HTERT RPE-1 (cell line): Measurements from ENCODE around the gene UBE2D4.
"Not testable (repeated sequence)": the region's sequence is repeated elsewhere in the genome, so short reads cannot be mapped to it uniquely, and the experiment has no call there.

ENCODE experiments used
- in situ Hi-C: fragments of 300-500 bp; cut with MboI; formaldehyde crosslinking; loops from 4 replicates; pipeline ENCODE4 v1.14.3; 2020; ENCODE audit warnings: low sequenced_read_pairs

UBE2D4 gene

DNA sequence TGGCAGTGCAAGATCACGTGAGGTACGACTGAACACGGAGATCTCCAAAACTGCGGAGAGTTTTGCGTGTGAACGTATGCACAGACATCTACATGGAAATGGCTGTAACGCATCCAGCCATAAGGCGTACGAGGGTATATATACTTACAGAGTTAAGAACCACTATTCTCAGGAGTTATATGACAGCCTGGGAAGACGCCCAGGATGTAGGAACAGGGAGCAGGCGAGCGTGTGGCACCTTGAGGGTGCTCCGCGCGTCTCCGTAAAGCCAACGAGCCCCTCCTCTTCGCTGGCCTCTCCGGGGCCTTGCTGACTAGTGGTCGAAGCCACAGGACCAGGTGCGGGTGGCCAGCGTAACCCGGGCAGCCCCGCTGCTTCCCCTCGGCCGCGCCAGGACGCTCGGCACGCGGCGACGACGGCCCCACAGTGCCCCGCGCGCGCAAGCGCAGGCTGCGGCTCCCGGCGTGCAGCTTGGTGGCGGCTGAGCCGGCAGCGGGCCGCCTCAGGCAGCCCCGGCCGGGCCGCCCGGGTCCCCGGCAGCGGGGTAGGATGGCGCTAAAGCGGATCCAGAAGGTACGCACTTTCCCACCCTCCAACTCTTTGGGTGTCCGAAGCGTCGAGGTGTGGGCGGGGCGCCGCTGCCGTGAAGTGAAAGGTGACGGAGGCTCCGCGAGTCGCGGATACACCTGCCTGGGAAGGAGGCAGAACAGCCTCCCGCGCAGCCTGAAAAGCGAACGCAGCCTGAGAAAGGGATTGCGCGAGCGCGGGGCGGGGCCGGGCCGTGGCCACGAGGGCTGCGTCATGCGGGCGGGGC is at the start of gene UBE2D4:
Gene UBE2D4, plus strand, starts transcription at position 453 of the 814 bp plus-strand sequence. Its CDS starts 97 bp downstream, at position 550.
- in situ Hi-C loops, result no loop called here

DNA sequence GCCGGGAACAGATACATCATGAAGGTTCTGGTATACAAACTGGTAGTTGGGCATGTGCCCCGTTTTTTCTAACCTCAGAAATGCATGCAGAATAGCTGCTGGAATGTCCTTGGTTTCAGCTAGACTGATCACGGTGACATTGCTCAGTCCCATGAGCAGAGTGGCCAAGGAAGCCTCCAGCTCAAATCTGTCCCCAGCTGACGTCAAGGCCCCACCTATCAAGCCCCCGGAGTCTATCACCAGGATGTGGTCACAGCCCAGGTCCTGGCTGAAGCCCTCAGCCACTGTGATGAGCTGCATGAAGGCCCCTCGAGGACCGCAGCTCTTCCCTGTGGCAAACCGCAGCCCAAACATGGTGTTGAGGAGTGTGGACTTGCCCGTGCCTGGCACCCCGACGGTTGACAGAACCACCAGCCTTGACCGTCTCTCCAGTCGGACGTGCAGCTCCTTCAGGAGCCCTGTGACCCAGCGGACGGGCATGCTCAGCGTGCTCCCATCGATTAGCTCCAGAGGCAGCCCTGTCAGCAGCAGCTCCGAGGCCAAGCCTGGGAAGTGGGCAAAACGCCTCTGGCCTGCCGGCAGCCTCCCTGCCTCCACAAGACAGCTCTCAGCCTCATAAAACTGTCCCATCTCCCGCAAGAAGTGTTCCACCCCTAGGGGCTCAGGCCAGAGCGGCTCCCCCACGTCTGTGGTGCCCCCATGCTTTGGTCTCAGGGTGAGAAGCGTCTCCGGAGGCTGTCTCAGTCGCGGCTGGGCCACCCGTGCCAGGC is 49.1 kb upstream of the UBE2D4 start:
- in situ Hi-C loops, result no loop called here

DNA sequence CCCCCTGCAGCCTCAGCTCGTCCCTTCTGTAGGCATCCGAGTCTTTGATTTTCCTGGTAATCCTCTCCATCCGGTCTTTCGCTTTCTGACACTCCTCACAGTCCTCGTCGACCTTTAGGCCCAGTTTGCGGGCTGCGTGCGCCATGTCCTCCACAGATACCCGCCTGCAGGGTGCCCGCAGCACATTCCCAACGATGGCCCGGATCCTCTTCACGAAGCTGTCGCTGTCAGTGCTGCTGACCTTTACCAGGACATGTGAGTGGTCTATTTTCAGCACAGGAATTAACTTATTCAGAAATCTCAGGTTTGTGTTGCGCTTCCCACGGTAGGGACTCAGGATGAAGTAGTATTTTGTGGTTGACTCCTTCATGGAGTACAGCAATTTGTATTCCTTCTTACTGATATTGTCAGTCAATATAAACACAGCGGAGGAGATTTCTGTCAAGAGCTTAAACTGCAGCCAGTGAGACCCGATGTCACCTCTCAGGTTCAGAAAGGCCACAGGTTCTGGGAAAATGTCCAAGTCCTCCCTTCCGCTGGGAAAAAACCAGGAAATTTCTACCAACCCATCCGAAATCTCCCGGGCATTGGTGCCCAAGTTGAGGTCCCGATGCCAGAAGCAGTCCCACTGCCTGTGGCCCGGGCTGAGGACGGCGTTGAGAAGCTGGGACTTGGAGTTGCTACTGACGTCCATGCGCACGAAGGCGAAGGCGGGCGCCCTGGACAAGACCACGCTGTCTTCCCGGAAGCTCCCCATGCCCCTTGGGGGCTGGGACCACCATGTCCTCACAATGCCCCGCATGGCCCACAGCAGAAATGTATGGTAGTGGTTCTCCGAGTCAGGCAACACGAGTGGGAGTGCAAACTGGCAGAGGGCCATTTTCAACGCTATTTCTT is 48.0 kb upstream of the UBE2D4 start:
- in situ Hi-C loops, result no loop called here

DNA sequence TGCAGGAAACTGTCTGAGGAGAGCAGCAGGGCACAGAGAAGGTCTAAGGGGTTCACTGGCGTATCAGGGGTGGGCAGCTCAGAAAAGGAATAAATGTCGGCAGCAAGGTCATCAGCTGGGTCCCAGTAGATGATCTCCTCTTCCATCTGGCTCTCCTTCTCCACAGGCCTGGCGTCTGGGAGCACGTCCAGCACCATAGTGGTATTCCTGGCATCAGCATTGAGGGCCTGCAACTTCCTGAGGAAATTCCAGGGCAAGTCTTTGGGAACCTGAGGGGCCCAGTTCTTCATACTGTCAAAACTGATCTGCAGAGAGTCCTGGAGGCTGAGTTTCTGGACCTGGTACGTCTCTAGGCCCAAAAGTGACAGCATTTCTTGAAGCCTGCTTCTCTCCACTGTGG is 47.4 kb upstream of the UBE2D4 start:
- in situ Hi-C loops, result no loop called here

DNA sequence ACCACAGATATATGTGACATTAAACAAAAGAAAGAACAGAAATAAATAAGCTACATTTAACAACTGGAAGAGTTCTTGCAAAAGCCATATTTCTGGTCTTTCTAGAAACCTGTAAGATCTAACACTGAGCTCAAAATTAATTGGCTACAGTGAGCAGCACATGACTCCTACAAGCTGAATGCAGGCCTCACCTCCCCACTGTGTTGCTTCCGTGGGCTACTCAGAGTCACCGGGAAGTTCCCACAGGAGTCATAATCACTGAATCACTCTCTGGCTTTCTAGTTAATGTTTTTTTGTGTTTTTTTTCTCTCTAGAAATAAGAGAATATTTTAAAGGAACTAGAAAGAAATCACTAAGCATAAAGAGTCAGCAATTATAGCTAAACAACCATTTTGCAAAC is 46.8 kb upstream of the UBE2D4 start:
- in situ Hi-C loops, result no loop called here

DNA sequence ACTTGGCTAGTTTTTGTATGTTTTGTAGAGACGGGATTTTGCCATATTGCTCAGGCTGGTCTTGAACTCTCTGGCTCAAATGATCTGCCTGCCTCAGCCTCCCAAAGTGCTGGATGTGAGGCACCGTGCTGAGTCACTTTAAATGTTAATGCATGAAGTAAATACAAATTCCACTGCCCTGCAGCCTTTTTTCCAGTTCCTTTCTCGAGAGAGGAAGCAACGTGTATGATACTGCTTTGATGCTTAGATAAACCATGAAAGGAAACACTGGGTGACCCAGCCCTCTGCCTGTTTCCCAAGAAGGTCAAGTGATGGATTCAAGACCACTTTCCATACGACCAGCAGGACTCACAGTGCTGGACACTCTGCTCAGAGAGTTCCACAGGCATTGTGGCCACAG is 45.6 kb upstream of the UBE2D4 start:
- in situ Hi-C loops, result no loop called here

DNA sequence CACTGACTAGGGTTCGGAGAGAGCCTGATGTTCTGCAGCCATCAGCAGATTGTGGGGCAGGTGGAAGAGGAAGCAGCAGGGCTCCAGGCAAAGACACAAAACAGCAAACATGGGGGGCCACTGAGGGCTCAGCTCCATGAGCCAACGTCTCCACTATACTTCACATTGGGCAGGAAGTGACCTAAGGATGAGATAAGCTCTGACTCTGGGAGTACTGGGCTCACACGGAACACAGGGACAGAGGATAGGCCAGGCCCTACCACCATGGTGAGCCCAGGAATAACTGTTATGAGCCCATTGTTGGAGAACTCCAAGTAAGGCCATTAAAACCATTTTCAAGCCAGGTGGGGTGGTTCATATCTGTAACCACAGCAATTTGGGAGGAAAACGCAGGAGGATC is 42.0 kb upstream of the UBE2D4 start:
- in situ Hi-C loops, result no loop called here

DNA sequence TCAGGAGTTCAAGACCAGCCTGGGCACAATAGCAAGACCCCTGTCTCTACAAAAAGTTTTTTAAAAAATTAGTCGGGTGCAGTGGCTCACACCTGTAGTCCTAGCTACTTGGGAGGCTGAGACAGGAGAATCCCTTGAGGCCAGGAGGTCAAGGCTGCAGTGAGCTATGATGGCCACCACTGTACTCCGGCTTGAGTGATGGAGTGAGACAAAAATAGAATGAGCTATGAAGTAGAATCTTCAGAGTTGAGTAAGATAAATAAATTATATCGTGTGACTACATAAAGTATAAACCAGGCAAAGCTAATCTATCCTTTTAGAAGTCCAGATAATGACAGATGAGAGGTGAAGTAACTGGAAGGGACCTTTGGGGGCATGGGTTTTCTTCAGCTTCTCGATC is 41.6 kb upstream of the UBE2D4 start:
- in situ Hi-C loops, result no loop called here

DNA sequence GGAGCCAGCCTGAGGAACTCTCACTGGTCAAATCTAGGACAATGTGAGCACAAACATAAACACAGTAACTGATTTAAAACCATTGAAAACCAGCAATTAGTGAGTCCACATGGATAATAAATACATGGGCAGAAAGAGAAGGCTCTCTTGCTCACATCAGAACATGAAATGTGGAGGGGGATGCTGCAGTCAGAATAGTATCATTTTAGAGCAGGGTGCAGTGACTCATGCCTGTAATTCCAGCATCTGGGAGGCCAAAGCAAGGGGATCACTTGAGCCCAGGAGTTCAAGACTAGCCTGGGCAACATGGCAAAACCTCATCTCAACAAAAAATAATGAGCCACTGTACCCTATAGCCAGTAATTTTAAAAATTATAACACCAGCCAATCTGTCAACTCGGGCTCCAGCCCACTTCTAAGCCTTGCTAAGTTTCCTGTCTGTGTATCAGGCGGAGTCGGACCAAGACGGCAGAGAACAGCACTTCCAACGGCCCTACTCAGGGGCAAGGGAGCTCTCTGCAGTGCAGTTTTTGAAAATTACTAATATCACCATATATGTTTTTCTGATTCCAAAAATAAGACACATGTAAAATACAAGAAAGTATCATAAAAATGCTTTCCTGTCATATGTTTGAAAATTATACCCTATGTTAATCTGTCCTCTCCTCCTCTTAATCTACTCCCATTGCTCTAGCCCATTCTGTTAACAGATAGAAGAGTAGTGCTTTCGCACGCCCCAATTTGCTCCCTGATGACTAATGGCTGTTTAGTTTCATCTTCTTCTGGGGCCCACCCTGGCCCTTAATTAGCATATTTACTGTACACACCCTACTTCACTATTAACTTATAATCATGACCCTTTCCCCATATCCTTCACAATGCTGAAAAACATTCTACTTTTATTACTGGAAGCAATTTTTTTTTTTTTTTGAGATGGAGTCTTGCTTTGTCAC is 37.0 kb upstream of the UBE2D4 start:
- in situ Hi-C loops, result no loop called here

DNA sequence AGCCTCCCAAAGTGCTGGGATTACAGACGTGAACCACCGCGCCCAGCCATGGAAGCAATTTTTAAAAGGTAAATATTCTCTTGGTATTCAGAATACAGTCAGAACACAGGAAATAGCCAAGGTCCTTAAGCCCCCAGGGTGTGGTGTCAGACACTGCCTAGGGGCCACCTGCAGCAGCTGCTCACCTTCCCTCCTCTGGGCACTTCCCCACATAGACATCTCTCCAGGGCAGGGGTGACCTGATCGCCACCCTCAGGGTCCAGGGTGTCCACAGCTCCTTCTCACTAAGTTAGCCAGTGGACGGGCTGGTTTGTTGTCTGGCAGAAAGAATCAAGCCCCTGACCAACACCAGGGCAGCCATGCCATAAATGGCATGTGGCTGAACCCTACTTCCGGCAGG is 35.8 kb upstream of the UBE2D4 start:
- in situ Hi-C loops, result no loop called here

DNA sequence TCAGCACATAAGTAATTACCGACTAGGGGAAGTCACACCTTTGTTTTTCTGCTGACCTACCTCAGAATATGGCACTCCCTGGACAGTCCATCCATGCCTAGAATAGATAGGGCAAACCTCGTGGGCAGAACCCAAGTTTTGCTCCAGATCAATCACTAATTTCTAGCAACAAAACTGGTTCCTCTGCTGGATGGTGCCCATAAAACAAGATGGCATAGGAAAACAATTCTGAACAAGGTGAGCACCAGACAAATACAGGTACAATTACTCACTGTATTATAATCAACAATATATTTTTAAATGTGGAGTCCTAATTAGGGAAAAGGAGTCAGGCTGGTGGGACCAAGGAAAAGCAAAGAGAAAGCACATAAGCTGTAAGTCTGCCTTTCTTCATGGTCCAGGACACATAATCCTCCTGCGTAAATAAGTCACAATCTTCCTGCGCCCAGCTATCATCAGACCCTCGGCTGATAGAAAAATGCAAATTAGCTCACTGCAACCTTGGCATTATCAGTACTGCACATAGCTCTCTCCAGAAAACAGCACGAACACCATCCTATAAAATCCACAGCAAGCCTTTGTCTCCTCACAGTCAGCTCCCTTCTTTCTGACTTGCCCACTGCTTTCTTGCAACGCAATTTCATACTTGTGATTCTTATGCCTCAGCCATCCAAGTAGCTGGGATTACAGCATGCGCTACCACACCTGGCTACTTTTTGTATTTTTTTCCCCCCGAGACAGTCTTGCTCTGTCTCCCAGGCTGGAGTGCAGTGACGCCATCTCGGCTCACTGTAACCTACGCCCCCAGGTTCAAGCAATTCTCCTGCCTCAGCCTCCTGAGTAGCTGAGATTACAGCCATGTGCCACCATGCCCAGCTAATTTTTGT is 34.9 kb upstream of the UBE2D4 start:
- in situ Hi-C loops, result no loop called here

DNA sequence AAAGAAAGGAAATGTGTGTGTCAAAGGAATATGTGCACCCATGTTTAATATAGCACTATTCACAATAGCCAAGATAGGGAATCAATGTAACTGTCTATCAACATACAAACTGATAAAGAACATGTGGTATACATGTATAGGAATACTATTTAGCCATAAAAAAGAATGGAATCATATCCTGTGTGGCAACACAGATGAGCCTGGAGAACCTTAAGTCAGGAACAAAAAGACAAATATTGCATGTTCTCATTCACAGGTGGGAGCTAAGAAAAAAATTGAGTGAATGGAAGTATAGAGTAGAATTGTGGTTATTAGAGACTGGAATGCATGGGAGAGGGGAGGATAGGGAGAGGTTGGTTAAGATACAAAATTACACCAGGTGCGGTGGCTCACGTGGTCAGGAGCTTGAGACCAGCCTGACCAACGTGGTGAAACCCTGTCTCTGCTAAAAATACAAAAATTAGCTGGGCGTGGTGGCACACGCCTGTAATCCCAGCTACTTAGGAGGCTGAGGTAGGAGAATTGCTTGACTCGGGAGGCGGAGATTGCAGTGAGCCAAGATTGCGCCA is 30.3 kb upstream of the UBE2D4 start:
- in situ Hi-C loops, result no loop called here

DNA sequence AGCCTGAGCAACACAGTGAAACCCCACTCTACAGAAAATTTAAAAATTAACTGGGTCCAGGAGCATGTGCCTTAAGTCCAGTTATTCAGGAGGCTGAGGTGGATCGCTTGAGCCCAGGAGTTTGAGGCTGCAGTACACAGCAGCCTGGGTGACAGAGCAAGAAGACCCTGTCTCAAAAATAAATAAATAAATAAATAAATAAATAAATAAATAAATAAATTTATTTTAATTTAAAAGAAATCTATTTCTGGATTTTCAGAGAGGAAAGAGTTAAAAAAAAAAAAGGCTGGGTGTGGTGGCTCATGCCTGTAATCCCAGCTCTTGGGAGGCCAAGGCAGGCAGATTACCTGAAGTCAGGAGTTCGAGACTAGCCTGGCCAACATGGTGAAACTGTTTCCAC is 27.7 kb upstream of the UBE2D4 start:
- in situ Hi-C loops, result not testable (repeated sequence)

DNA sequence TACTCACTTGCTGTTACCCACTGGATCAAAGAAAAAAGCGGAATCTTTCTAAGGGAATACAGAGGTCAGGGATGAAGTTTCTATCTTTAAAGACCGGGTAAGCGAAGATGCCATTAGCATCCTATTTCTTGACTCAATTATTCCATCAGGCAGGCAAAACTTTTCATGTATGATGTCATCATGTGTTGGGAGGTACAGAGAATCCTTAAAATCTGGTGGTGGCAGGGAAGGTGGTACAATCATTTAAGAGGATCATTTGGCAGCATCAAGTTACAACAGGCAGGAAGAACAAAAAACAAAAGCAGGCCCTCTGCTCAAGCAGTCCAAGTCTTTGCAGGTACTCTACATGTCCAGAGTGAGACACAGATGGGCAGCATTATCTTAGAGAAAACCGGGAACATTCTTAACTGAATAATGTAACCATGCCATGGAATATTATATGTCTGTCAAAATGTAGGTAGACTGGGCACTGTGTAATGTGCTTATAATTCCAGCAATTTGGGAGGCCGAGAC is 23.6 kb upstream of the UBE2D4 start:
- in situ Hi-C loops, result no loop called here

DNA sequence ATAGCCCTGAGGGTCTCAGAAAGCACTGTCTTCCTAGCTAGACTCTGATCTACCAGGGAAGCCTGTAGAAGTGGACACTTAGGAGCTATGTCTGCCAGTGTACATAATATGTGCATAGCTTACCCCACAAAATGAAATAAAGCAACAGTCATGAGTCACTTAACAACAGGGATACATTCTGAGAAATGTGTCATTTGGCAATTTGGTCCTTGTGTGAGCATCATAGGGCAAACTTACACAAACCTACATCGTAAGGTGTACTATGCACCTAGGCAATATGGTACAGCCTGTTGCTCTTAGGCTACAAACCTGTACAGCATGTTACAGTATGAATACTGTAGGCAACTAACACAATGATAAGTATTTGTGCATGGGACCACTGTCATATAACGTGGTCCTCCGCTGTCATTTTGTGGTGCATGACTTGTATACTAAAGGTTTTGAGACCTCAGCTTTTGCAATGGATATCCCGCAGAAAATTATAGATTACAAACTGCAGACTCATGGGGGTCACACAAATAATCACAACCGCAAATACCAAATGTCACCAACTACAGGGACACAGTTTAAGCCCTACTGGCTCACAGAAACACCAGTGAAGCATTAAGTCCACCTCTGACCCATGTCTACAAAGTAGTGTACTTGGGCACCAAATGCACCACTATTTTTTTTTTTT is 21.6 kb upstream of the UBE2D4 start:
- in situ Hi-C loops, result no loop called here

DNA sequence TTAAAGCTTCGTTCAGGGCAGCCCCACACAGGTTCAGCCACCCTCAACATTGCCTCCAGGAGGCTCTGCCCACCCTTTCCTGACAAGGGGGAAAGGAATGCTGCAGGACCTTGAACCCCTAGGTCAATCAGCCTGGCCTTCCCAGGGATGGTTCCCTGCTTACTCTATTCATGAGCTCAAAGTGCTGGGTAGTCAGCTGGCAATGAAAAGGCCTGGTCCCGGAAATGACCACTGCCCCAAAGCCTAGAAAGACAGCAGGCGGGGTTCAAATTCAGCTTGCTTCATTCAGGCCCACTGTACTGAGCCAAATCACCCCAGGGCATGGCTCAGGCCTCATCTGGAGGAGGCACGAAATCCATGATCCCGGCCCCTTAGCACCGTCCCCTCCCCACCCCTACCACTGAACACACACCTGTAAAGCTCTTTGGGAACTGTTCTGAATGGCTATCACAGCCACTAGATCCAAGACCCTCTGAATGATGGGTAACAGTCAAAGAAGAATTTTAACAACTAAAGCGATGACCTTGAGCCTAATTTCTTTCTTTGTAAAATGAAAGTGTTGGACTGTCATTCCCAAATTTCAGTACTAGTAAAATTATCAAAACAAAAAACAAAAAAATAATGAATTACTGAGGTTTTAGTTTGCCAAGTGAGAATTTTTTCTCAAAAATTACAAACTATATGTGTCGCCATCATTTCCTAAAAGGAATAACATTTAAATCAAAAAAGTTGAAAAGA is 20.9 kb upstream of the UBE2D4 start:
- in situ Hi-C loops, result no loop called here

DNA sequence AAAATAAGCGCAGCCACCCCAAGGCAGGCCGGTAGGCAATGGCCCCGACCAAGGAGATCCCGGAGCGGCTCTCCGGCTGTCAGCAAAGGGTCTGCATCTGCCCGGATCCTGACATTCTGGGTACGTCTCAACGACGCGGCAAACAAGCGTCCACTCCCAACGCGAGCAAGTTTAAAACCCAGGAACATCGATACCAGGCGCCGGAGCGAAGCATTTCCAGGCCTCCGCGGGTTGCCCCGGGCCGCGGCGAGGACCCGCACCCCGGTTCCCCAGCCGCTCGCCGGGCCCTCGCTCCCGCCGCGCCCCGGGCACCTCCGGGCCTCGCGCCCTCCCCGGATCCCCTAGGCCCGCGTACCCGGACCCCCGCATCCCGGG is 20.3 kb upstream of the UBE2D4 start:
- in situ Hi-C loops, result no loop called here
